Activated CD4-positive, alpha-beta memory T cell treated with anti-CD3 and anti-CD28 coated beads for 36 hours (primary cell): ENCODE data around the gene ZNF286A. TPM values are rescaled to one million over a fixed set of nuclear protein-coding genes. Genes with fewer than 3 reads are reported as not detected.
"Not testable (repeated sequence)": the region's sequence is repeated elsewhere in the genome, so short reads cannot be mapped to it uniquely, and the experiment has no call there.

Experiments
- CTCF ChIA-PET: fragments of 350-600 bp; sonication (Branson Sonifier 250); formaldehyde crosslinking; loops from one replicate; lab custom pipeline; 2021; ENCODE audit warnings: antibody characterized with exemption, inconsistent platforms; lab: Charles Lee
- POLR2A ChIA-PET: fragments of 350-600 bp; sonication (Branson Sonifier 250); formaldehyde crosslinking; loops from one replicate; lab custom pipeline; 2021; ENCODE audit warnings: antibody characterized with exemption; lab: Charles Lee
- DNase-seq: peaks from one replicate; pipeline ENCODE4 v3.0.0-alpha.2; 2020
- H3K27ac Mint-ChIP-seq: one replicate; pipeline ENCODE4 v1.8.0; 2021; ENCODE audit warnings: mixed read lengths
- H3K27me3 Mint-ChIP-seq: one replicate; pipeline ENCODE4 v1.8.0; 2021; ENCODE audit warnings: mixed read lengths
- H3K36me3 Mint-ChIP-seq: one replicate; pipeline ENCODE4 v1.8.0; 2021; ENCODE audit warnings: mixed read lengths
- H3K4me1 Mint-ChIP-seq: one replicate; pipeline ENCODE4 v1.8.0; 2021; ENCODE audit warnings: low read depth, mixed read lengths
- H3K4me3 Mint-ChIP-seq: one replicate; pipeline ENCODE4 v1.8.0; 2021; ENCODE audit warnings: mild to moderate bottlenecking, mixed read lengths
- H3K9me3 Mint-ChIP-seq: one replicate; pipeline ENCODE4 v1.8.0; 2021; ENCODE audit warnings: mixed read lengths
- intact Hi-C: fragments of 100-400 bp; cut with micrococcal nuclease; formaldehyde crosslinking; loops from one replicate; pipeline ENCODE4 v1.15.1; 2023
- total RNA-seq, 2 experiments: library from RNA; stranded (reverse); gene quantifications; one replicate each; pipeline ENCODE4 v1.2.3, GENCODE V29; 2021

The ZNF286A gene
- total RNA-seq, 2 experiments from 2014 or later, result 22.9 to 24.5 TPM

GRCh38 chr17:15708879-15709278 lies 9.3 kb downstream of the ZNF286A start:
- Mint-ChIP-seq H3K36me3 (peaks cover 68% of the 10 kb centered on the region), H3K9me3 (peaks cover 42% of the 10 kb centered on the region)
- POLR2A ChIA-PET, CTCF ChIA-PET, H3K4me1 Mint-ChIP-seq, H3K4me3 Mint-ChIP-seq, DNase-seq, H3K27me3 Mint-ChIP-seq, intact Hi-C loops, H3K27ac Mint-ChIP-seq: not testable (repeated sequence)

DNA sequence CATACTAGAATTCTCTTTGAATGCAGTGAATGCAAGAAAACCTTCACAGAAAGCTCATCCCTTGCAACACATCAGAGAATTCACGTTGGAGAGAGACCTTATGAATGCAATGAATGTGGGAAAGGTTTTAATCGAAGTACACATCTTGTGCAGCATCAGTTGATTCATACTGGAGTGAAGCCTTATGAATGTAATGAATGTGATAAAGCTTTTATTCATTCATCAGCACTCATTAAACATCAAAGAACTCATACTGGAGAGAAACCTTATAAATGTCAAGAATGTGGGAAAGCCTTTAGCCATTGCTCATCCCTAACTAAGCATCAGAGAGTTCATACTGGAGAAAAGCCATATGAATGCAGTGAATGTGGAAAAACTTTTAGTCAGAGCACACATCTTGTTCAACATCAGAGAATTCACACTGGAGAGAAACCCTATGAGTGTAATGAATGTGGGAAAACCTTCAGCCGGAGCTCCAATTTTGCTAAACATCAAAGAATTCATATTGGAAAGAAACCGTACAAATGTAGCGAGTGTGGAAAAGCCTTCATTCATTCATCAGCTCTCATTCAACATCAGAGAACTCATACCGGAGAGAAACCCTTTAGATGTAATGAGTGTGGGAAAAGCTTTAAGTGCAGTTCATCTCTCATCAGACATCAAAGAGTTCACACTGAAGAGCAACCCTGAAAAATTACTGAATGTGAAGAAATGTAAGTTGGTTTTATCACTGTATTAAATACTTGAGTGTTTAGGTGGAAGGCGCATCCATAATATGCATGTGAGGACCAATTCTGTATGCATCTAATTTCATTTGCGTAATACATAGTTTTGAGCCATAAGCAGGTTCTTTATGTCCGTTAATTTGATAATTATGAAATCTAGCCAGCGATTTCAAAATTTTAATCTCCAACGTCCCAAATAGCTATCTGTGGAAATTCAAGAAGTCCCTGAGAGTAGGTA lies 17.3 kb downstream of the ZNF286A start:
- H3K27ac Mint-ChIP-seq, H3K27me3 Mint-ChIP-seq, H3K4me1 Mint-ChIP-seq, CTCF ChIA-PET, H3K4me3 Mint-ChIP-seq, DNase-seq, intact Hi-C loops, POLR2A ChIA-PET: not testable (repeated sequence)
- Mint-ChIP-seq H3K9me3 (peaks cover 52% of the 10 kb centered on the region), H3K36me3 (peaks cover 49% of the 10 kb centered on the region)

DNA sequence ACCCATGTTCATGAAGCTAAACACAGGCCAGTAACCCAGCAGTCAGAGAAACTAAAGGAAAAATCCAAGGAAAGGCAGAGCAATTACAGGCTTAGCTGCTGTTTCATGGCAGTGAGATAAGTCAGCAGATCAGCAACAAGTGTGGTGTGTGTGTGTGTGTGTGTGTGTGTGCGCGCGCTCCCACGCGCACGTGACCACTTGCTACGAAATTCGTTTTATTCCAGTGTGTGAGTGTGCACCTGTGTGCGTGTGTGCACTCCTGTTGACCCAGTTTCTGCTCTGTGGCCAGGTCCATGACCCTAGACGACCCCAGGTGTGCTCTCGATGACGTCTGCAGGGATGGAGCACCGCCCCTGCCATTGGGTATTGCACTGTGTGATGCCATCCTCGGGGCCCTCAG lies 31.0 kb downstream of the ZNF286A start:
- intact Hi-C loops, H3K27ac Mint-ChIP-seq: not testable (repeated sequence)

DNA sequence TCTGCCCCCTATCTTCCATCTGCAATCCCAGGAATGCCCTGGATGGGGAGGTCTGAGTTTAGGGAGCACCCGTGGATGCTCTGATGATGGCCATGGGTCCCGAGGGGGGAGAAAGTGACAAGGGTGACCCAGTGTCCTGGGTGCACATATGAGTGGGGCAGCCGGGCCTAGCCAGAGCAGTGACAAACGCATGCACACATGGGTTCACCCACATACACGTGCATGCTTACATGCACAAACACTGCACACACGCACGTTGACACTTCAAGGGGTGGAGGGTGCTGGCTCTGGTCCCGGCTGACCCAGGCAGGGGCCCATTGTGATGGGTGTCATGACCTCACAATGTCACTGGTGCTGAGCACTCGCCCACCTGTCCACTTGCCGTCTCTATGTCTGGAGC lies 32.3 kb downstream of the ZNF286A start, which contains the start of gene TBC1D26:
TSS of gene TBC1D26 (plus strand) at position 384 of the 400 bp plus-strand sequence. CDS start 3,066 bp downstream, outside the sequence.
- DNase-seq, H3K4me1 Mint-ChIP-seq, H3K4me3 Mint-ChIP-seq, CTCF ChIA-PET, H3K36me3 Mint-ChIP-seq, H3K27ac Mint-ChIP-seq, intact Hi-C loops, H3K9me3 Mint-ChIP-seq, POLR2A ChIA-PET, H3K27me3 Mint-ChIP-seq: not testable (repeated sequence)

More for the DNA sequence above, 31.0 kb downstream of the ZNF286A start:
- DNase-seq, CTCF ChIA-PET, H3K4me1 Mint-ChIP-seq, H3K36me3 Mint-ChIP-seq, H3K9me3 Mint-ChIP-seq, H3K27me3 Mint-ChIP-seq, H3K4me3 Mint-ChIP-seq, POLR2A ChIA-PET: not testable (repeated sequence)

- CTCF ChIA-PET, H3K36me3 Mint-ChIP-seq, intact Hi-C loops, DNase-seq, POLR2A ChIA-PET, H3K4me1 Mint-ChIP-seq, H3K27me3 Mint-ChIP-seq, H3K27ac Mint-ChIP-seq, H3K4me3 Mint-ChIP-seq, H3K9me3 Mint-ChIP-seq: not testable (repeated sequence)
Observed at GRCh38 chr17:15733174-15733789, 33.7 kb downstream of the ZNF286A start.

DNA sequence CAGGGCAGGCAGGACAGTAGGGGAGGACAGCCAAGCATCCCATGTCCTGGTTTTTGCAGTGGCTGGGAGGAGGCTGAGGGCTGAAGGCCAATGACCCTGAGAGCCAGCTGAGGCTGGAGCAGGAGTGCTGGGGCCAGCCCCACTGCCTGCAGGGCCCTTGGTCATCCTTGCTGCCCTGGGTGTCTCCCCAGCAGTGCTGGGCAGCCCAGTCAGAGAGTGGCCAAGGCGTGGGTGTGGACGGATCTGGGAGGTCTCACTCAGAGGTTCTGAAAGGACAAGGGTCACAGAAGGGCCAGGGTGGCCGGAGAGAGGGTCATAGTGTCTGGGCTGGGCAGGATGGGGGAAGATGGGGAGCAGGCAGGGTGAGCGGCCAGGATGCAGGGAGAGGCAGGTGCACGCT lies 37.0 kb downstream of the ZNF286A start:
- DNase-seq, H3K4me1 Mint-ChIP-seq, POLR2A ChIA-PET, H3K4me3 Mint-ChIP-seq, intact Hi-C loops, CTCF ChIA-PET, H3K27me3 Mint-ChIP-seq, H3K27ac Mint-ChIP-seq, H3K9me3 Mint-ChIP-seq, H3K36me3 Mint-ChIP-seq: not testable (repeated sequence)

- intact Hi-C loops, result no loop called here
Observed at GRCh38 chr17:15738066-15738465, 38.5 kb downstream of the ZNF286A start.

GRCh38 chr17:15739259-15739658 lies 39.7 kb downstream of the ZNF286A start:
- POLR2A ChIA-PET, DNase-seq, H3K4me3 Mint-ChIP-seq, H3K9me3 Mint-ChIP-seq, H3K36me3 Mint-ChIP-seq, intact Hi-C loops, H3K4me1 Mint-ChIP-seq, H3K27ac Mint-ChIP-seq, CTCF ChIA-PET, H3K27me3 Mint-ChIP-seq: not testable (repeated sequence)

More at GRCh38 chr17:15738066-15738465, 38.5 kb downstream of the ZNF286A start:
- Mint-ChIP-seq H3K4me1 (no peaks in the 10 kb centered on the region), H3K36me3 (no peaks in the 10 kb centered on the region), H3K27ac (no peak overlapping the region), H3K4me3 (no peak overlapping the region), H3K9me3 (no peaks in the 10 kb centered on the region), H3K27me3 (peaks cover 4% of the 10 kb centered on the region)
- no peak for DNase-seq
- ChIA-PET CTCF (no interaction called here), POLR2A (no interaction called here)

GRCh38 chr17:15740041-15740440 lies 40.5 kb downstream of the ZNF286A start:
- H3K4me3 Mint-ChIP-seq, H3K9me3 Mint-ChIP-seq, POLR2A ChIA-PET, H3K4me1 Mint-ChIP-seq, H3K36me3 Mint-ChIP-seq, intact Hi-C loops, H3K27me3 Mint-ChIP-seq, DNase-seq, CTCF ChIA-PET, H3K27ac Mint-ChIP-seq: not testable (repeated sequence)

- DNase-seq, result no peak
- no peaks in the 10 kb centered on the region for H3K4me1 Mint-ChIP-seq
- intact Hi-C loops, result no loop called here
Observed at GRCh38 chr17:15740570-15741120, 41.1 kb downstream of the ZNF286A start.

GRCh38 chr17:15741624-15742023 lies 42.1 kb downstream of the ZNF286A start:
- ChIA-PET POLR2A (no interaction called here), CTCF (no interaction called here)
- H3K4me1 Mint-ChIP-seq, result no peaks in the 10 kb centered on the region
- no peaks in the 10 kb centered on the region for H3K36me3 Mint-ChIP-seq
- H3K27ac Mint-ChIP-seq, result no peak overlapping the region
- no peaks in the 10 kb centered on the region for H3K9me3 Mint-ChIP-seq
- intact Hi-C loops, result no loop called here
- no peak overlapping the region for H3K4me3 Mint-ChIP-seq
- peaks cover 4% of the 10 kb centered on the region for H3K27me3 Mint-ChIP-seq
- DNase-seq, result no peak

More at GRCh38 chr17:15740570-15741120, 41.1 kb downstream of the ZNF286A start:
- no peaks in the 10 kb centered on the region for H3K36me3 Mint-ChIP-seq
- H3K4me3 Mint-ChIP-seq, result no peak overlapping the region
- H3K27me3 Mint-ChIP-seq, result peaks cover 4% of the 10 kb centered on the region
- H3K9me3 Mint-ChIP-seq, result no peaks in the 10 kb centered on the region
- ChIA-PET POLR2A (no interaction called here), CTCF (no interaction called here)
- H3K27ac Mint-ChIP-seq, result no peak overlapping the region

GRCh38 chr17:15742051-15742795 lies 42.7 kb downstream of the ZNF286A start:
- no peaks in the 10 kb centered on the region for H3K36me3 Mint-ChIP-seq

More at GRCh38 chr17:15742051-15742795, 42.7 kb downstream of the ZNF286A start:
- H3K27me3 Mint-ChIP-seq, result peaks cover 4% of the 10 kb centered on the region
- ChIA-PET CTCF (no interaction called here), POLR2A (no interaction called here)
- no peaks in the 10 kb centered on the region for H3K9me3 Mint-ChIP-seq
- no peak overlapping the region for H3K4me3 Mint-ChIP-seq
- no peak overlapping the region for H3K27ac Mint-ChIP-seq
- intact Hi-C loops, result no loop called here
- DNase-seq, result no peak
- no peaks in the 10 kb centered on the region for H3K4me1 Mint-ChIP-seq
